NCI-H460 (cell line): ENCODE measurements around the gene FER. TPM values are rescaled to one million over a fixed set of nuclear protein-coding genes. Genes with fewer than 3 reads are reported as not detected.
"Not testable (repeated sequence)": the region's sequence is repeated elsewhere in the genome, so short reads cannot be mapped to it uniquely, and the experiment has no call there.

ENCODE experiments used
- DNase-seq: peaks from one replicate; pipeline ENCODE4 v3.0.0-alpha.2; 2016; ENCODE audit warnings: low read depth; ENCODE audit errors: extremely low read depth
- total RNA-seq: library from RNA; depleted of rRNA; stranded (reverse); fragments of >200 nt; shearing (Covaris generic); gene quantifications from 2 replicates; pipeline ENCODE4 v1.2.3, GENCODE V29; 2014

The FER gene
- total RNA-seq, 1 experiment from 2014 or later: 14.4 TPM

- DNase-seq: no peak
Measured at GRCh38 chr5:109028608-109029299, 281.1 kb downstream of the FER start.

- no peak for DNase-seq
Measured at GRCh38 chr5:109029847-109030246, 282.1 kb downstream of the FER start.

DNA sequence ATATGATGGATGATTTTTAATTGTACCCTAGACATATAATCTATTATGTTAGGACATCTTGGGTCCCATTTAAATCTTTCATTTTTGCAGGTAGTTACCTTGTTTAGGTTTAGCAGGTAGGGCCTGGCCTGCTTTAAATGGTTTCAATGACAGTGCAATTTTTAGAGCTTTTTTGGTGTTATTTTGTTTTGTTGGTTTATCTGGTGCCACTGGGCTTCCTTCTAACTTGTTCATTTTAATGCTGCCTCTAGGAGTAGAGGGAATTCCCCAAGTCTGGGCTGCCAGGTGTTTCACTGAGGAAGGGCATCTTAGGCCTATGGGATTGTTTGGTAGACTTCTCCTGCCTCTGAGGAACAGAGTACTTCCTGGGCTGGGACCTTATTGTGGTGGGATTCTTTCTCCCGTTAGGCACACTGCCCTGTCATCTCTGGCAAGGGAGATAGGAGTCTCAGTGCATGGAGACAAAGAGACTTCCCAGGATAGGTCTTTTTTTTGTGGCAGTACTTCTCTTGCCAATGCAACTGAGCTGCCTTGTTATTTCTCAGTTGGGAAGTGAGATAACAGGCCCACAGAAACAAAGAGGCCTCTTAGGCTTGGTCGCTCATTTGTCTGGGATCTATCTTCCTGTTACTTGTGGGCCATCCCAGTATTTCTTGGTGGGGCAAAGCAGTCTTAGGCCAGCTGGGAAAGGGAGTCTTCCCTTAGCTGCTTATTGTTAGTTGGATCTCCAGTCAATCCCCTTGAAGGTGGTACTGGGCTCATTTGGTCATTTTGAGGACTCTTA, 282.9 kb downstream of the FER start:
- no peak for DNase-seq

GRCh38 chr5:109034306-109034705, 286.6 kb downstream of the FER start:
- DNase-seq: no peak

- no peak for DNase-seq
Measured at GRCh38 chr5:109035436-109035835, 287.7 kb downstream of the FER start.

DNA sequence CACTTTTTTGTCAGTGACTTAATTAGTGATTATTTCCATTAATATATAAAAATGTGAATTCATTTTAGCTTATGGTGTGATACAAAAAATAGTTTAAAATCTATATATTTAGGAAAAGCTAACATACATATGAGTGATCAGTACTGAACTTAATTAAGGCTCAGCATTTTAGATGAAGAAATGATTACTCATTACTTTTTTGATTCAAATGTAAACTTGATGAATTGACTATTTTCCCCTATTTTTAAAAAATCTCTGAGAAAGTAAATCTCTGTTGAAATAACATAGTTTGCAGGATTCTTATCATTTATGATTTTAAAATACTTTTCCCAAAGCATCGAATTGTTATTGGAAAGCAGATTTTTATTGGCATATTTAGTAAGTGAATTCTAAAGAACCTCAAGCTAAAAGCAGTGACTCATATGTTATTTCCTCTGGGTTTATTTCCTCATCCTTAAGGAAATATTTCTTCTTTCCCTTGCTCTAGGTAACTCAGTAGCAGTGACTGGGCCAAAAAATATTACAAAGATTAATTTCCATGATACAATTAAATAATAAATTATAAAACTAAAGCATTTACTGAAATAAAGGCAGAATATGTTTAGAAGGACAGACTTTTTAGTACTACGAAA, 290.6 kb downstream of the FER start:
- no peak for DNase-seq

DNA sequence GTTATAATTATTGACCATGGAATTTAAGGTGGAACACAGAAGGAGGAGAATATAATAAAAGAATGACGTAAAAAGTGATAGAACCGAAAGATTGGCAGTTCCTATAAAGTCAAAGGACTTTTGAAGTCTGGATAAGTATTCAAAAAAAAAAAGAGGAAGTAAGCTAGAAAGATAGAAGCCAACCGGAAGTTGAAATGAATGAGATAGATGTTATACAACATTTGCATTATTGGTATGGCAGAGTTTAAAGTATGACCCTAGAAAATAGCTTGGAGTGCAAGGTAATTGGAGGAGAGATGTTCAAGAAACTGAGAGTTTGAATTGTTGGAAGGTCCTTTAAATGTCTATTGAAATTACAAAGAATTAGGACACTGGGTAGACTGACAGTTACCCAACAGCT, 293.6 kb downstream of the FER start:
- DNase-seq: no peak

DNA sequence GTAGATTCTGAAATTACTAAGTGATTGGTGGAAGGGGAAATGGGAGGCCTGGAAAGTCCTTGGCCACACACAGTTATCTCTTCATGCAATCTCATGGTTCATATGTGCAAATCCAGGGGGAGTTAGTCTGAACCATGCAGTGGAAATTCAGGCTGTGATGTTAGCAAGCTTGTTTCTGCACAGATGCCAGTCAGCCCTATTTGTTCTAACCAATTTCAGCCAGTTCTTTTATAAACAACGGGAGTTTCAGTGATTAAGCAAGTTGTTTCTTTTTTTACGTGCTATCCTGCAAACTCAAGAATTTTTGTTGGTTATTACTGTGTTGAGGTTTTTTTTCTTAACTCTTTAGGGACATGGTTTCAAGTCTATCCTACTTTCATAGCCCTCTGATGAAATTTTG, 298.0 kb downstream of the FER start:
- DNase-seq: no peak

- no peak for DNase-seq
Measured at GRCh38 chr5:109049565-109049964, 301.9 kb downstream of the FER start.

DNA sequence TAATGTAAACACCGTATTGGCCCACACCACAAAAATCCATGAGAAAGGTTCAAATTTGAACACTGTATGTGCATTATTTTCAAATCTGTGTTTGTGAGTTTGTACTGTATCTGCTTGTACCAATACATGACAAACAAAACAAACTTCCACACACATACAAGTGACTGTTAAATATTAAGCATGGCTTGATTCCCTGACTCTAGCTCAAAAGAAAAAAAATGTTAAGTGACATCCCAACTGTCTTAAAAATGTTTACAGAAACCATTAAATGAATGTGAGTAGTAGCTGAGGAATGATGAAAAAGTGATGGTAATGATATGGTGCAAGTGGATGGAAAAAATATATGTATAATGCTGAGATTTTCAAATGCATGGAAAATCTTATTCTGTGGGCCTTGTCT, 302.6 kb downstream of the FER start:
- DNase-seq: not testable (repeated sequence)

GRCh38 chr5:109052216-109052615, 304.5 kb downstream of the FER start:
- not testable (repeated sequence) for DNase-seq

DNA sequence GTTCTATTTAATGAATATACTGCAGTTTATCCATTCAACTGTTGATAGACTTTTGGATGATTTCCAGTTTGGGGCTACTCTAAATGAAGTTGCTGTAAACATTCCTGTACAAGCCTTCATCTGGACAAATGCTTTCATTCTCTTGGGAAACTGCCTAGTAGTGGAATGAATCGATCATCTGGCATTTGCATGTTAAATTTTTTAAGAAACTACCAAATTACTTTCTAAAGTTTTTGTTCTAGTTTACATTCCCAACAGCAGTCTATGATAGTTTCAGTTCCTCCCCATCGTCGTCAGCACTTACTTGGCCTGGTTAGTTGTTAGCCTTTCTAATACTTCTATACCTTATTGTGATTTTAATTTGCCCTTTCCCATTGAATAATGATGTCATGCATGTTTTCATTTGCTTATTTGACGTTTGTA, 306.3 kb downstream of the FER start:
- no peak for DNase-seq

GRCh38 chr5:109060378-109061025, 312.8 kb downstream of the FER start:
- DNase-seq: no peak

DNA sequence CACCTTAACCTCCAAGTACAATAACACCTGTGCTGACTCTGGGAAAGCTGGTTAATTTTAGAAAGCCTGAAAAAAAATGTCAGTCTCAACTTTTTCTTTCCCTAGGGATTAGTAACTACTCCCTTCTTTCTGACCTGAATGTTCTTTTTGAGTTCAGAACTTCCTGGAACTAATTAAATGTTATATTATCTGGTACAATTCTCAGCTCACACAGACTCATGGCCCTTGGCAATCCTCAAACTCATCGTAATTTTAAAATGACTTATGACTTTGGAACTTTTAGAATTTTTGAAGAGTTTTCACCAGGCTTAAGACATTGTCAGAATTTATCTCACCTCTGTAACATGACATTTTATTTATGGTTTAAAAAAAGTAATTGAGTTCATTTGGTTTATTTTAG, 315.0 kb downstream of the FER start:
- no peak for DNase-seq

- no peak for DNase-seq
Measured at GRCh38 chr5:109063223-109063622, 315.5 kb downstream of the FER start.

GRCh38 chr5:109076741-109077140, 329.0 kb downstream of the FER start:
- DNase-seq: no peak

DNA sequence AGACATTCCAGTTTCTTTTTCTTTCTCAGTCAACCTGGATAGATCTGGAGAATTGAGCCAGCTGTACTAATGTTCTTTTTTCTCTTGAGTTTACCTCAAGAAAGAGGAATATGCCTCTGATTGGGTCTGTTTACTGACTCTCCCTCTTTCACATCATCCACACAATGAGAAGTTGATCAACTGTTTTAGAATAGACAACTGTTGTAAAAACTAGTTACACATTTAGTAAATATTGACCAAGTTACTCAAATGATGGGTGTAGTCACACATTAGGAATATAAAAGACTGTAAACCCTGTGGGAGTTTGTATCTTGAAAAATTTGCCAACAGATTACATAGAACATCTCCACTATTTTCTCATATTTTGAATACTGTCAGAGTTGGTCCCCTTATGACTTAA, 330.8 kb downstream of the FER start:
- no peak for DNase-seq

DNA sequence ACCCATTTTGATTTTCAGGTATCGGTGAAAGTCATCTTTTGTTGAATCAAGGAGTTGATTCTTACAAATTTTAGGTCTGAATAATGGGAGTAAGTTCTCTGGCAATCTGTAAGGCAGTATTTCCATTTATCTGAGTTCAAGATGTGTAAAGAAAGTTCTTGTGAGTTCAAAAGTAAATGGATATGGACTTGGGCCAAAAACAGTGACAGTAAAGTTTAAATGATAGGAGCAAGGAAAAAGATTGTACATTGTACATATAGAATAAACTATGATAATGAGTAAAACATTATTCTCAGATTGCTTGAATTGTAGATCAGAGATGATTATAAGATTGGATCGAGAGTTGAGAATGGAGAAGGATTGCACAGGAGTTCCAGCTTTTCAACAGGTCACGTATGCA, 332.8 kb downstream of the FER start:
- DNase-seq: no peak

- no peak for DNase-seq
Measured at GRCh38 chr5:109080896-109081295, 333.2 kb downstream of the FER start.

GRCh38 chr5:109083937-109084336, 336.2 kb downstream of the FER start:
- no peak for DNase-seq

DNA sequence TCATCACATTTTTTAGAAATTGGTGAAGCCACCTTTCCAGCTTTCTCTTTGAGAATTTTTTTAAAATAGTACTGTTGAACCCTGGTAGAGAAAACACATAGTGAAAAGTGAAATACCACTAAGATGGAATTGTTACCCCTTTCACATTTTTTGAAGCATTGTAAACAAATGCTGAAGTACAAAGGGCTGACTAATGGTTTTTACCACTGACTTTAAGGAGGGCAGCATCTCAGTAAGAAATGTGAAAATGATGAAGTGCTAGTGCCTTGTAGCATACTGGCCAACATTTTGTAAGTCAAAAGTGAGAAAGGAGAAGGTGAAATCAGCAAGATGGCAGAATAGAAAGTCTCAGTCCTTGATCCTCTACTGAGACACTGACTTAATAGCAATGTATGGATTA, 341.5 kb downstream of the FER start:
- no peak for DNase-seq
